RKO (cell line): ENCODE data around the gene RFPL1.
"Not testable (repeated sequence)": the region's sequence is repeated elsewhere in the genome, so short reads cannot be mapped to it uniquely, and the experiment has no call there.

ENCODE experiments used
- DNase-seq: peaks from one replicate; pipeline ENCODE4 v3.0.0-alpha.2; 2016; ENCODE audit warnings: low spot score

The RFPL1 gene

DNA sequence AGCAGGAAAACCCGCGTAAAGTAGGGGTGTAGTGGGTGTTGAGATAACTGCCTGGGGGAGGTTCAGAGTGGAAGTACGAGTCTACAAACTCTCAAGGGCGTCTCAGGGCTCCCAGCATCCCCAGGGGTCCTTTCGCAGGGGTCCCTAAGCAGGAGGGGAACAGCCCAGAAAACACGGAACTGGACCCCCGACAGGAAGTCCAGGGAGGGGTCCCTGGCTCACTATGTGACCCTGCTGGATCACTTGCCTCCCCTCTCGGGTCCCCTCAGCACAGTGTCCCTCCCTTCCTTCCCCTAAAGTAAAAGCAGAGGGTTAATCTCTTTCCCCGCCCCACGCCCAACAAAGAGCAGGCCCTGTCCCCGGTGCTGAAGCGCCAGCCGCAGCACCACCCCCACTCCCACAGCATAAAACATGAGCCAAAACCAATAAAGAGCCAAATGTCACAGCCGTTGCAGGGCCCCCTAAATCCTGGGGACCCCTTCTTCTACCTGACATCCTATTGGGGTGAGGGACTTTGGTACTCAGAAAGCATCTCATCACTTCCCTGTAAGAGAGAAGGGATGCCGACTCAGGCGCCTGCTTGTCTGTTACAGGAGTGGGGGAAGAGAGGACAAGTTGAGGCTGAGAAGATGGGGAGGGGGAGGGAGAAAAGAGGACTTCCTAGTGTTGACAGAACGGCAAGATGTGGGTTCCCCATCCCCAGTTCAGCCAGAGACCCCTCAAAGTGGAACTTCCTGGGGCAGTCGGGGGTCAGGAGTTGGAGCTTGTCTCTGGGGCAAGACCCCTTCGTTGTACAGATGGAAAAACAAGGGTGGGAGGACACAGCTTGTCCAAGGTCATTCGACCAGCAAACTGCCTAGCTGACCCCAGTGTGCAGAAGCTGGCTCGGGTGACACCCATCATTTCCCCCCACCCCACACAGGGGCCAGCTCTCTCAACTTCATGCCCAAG, 40.2 kb downstream of the RFPL1 start:
- DNase-seq = no peak

DNA sequence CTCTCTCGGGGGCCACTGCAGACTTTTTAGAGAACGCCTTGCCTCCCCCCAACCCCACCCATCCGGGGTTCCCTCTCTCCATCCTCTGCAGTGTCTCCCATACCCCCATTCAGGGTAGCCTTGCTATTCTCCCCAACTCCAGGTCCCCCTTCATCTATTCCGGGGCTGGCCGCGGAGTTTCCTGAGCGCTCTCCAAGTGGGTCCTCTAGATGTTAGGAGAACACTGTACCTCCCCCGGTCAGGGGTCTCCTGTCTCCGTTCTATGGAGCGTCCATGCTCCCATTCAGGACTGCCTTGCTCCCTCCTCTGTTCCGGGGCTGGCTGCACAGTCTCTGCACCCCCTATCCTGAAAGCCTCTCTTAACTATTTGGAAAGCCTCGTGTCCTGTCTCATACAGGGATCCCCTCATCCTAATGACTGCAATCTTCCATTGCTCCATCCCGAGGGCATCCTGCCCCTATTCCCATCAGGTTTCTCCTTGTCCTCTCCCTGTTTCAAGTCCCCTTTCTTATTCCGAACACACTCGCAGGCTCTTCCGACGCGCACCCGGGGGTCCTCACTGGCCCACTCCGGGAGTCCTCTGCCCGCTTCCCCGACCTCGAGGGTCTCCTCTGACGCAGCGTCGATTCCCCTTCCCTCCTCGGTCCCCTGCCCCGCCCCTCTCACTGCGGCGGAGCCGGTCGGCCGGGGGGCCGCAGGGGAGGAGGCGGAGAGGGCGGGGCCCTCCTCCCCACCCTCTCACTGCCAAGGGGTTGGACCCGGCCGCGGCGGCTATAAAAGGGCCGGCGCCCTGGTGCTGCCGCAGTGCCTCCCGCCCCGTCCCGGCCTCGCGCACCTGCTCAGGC, 41.3 kb downstream of the RFPL1 start, which contains the start of gene NEFH:
Gene NEFH, plus strand, starts transcription at position 802 of the 845 bp plus-strand sequence. CDS start 45 bp downstream, outside the sequence.
- DNase-seq = no peak

DNA sequence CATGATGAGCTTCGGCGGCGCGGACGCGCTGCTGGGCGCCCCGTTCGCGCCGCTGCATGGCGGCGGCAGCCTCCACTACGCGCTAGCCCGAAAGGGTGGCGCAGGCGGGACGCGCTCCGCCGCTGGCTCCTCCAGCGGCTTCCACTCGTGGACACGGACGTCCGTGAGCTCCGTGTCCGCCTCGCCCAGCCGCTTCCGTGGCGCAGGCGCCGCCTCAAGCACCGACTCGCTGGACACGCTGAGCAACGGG, 41.8 kb downstream of the RFPL1 start:
- no peak for DNase-seq

DNA sequence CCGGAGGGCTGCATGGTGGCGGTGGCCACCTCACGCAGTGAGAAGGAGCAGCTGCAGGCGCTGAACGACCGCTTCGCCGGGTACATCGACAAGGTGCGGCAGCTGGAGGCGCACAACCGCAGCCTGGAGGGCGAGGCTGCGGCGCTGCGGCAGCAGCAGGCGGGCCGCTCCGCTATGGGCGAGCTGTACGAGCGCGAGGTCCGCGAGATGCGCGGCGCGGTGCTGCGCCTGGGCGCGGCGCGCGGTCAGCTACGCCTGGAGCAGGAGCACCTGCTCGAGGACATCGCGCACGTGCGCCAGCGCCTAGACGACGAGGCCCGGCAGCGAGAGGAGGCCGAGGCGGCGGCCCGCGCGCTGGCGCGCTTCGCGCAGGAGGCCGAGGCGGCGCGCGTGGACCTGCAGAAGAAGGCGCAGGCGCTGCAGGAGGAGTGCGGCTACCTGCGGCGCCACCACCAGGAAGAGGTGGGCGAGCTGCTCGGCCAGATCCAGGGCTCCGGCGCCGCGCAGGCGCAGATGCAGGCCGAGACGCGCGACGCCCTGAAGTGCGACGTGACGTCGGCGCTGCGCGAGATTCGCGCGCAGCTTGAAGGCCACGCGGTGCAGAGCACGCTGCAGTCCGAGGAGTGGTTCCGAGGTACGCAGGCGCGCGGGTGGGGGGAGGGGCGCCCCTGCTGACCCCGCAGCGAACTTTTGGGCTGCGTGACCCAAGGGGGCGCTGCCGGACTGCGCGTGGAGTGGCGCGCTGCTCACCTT, 42.3 kb downstream of the RFPL1 start:
- DNase-seq = no peak

DNA sequence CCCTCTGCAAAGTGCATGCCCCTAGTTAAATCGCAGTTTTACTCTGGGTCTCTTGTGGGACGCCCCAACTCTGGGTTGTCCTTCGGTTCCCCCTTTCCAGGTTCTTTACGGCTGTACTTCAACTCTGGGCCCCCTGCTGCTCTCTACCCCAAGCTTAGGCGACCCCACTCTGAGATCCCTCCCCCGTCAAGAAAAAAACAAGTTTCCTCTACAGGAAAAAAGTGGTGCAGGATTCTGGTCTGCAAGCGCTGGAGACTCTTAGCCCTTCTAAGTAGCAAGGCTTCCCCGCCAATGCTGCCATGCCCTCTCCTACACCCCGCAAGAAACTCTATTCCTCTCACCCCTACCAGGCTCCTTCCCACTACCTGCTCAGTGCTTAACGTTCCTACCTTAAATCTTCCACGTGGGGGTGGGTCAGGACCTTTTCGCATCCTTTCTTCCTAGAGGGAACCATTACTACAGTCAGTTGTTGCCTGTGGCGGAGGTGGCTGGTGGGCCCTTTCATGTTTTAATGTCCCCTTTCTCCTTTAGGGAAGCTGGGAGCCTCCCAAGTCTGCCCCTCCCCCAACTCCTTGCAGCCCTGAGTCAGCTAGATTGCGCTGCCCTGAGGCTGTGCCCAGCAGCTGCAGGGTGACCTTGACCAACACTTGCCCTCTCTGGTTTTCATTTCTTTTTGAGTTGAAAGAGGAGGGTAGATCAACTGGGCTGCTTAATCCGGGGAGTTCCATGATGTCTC, 43.0 kb downstream of the RFPL1 start:
- DNase-seq = no peak

DNA sequence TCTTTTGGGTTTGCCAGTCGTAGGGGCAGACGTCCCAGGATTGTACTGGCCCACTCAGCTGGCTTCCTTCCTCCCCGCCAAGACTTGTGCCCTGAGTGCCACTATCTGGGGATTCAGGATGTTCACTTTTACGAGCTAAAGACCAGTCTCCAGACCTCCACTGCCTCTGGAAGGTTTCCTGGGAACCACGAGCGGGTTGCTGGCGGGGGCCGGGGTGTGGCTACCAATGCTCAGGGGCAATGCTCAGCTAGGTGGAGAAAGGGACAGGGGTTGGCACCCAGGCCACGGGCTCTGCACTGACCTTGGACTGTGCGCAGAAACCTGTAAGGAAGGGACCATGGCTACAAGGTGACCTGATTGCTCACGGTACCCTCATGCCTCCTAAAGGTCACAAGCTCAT, 43.9 kb downstream of the RFPL1 start:
- no peak for DNase-seq

DNA sequence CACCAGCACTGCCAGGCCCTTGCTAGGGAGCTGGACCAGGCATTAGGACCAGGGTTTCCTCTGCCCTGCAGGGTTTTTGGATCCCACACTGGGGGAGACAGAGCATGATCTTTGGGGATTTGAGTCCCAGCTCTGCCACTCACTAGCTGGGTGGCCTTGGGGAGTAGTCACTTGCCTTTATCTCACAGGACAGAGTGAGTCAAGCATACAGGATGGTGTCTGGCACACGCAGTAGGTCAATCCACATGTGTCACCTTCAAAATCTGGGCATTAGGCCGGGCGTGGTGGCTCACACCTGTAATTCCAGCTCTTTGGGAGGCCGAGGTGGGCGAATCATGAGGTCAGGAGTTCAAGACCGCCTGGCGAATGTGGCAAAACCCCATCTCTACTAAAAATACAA, 44.3 kb downstream of the RFPL1 start:
- DNase-seq = no peak

DNA sequence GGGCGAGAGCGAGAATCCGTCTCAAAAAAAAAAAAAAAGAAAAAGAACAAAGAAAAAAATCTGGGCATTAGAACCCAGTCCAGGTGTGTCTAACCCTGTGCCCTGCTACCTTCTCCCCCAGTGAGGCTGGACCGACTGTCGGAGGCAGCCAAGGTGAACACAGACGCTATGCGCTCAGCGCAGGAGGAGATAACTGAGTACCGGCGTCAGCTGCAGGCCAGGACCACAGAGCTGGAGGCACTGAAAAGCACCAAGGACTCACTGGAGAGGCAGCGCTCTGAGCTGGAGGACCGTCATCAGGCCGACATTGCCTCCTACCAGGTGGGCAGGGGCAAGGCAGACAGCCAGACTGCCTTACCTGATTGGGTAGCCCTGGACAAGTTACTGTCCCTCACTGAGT, 44.9 kb downstream of the RFPL1 start:
- no peak for DNase-seq

DNA sequence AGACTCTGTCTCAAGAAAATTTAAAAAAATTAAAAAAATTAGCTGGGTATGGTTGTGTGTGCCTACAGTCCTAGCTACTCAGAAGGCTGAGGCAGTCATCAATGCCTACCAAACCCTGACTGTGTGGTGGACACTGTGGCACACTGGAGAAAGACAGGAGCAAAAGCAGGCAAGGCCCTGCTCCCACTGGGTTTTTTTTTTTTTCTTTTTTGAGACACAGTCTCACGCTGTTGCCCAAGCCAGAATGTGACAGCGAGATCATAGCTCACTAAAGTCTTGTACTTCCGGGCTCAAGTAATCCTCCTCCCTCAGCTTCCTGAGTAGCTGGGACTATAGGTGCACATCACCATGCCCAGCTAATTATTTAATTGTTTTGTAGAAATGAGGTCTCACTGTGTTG, 46.3 kb downstream of the RFPL1 start:
- DNase-seq = no peak

DNA sequence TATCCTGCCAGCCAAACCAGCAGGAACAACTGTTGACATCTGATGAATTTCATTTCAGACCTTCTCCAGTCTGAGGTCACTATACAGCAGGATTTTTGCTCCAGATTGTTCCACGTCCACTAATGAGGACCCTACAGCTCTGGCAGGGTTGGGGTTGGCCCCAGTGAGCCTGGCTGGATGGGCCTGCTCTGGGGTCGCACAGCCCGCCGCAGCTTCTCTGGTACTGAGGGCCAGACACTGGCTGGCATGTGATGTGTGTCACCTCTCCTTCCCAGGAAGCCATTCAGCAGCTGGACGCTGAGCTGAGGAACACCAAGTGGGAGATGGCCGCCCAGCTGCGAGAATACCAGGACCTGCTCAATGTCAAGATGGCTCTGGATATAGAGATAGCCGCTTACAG, 47.1 kb downstream of the RFPL1 start:
- DNase-seq = no peak

DNA sequence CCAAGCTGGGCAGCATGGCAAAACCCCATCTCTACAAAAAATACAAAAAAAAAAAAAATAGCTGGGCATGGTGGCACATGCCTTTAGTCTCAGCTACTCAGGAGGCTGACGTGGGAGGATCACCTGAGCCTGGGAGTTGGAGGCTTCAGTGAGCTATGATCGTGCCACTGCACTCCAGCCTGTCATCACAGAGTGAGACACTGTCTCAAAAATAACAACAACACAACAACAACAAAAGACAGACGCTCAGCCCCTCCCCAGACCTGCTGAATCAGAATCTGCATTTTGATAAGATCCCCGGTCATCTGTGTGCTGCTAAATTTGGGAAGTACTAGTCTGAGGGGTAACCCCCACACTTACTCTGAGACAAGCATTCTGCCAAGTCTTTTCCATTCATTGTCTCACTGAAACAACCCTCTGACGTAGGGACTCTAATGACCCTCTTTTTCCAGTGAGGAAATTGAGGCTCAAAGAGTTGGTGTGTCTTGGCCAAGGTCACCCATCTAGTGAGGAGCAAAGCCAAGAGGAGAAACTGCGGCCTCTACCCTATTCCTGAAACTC, 49.1 kb downstream of the RFPL1 start:
- no peak for DNase-seq

DNA sequence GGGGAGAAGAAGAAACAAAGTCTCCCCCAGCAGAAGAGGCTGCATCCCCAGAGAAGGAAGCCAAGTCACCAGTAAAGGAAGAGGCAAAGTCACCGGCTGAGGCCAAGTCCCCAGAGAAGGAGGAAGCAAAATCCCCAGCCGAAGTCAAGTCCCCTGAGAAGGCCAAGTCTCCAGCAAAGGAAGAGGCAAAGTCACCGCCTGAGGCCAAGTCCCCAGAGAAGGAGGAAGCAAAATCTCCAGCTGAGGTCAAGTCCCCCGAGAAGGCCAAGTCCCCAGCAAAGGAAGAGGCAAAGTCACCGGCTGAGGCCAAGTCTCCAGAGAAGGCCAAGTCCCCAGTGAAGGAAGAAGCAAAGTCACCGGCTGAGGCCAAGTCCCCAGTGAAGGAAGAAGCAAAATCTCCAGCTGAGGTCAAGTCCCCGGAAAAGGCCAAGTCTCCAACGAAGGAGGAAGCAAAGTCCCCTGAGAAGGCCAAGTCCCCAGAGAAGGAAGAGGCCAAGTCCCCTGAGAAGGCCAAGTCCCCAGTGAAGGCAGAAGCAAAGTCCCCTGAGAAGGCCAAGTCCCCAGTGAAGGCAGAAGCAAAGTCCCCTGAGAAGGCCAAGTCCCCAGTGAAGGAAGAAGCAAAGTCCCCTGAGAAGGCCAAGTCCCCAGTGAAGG, 50.9 kb downstream of the RFPL1 start:
- not testable (repeated sequence) for DNase-seq

DNA sequence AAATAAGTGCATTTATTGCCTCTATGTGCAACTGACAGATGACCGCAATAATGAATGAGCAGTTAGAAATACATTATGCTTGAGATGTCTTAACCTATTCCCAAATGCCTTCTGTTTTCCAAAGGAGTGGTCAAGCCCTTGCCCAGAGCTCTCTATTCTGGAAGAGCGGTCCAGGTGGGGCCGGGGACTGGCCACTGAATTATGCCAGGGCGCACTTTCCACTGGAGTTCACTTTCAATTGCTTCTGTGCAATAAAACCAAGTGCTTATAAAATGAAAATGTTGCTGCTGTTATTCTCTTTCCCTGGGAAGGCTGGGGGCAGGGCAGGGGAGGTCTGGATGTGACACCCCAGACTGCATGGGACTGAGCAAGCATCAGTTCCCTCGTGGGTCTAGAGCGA, 52.6 kb downstream of the RFPL1 start:
- no peak for DNase-seq
